ENCODE measurements around the gene SLC6A3. TPM values are rescaled to one million over a fixed set of nuclear protein-coding genes. Genes with fewer than 3 reads are reported as not detected.

The SLC6A3 gene
- total and polyA plus RNA-seq, 2 donors (not counting 3 experiments of a cell fraction or from before 2014, with no cell fraction given) = not detected

GRCh38 chr5:1409381-1410110 lies 35.7 kb downstream of the SLC6A3 start:
- ChIA-PET CTCF (no interaction called here), POLR2A (no interaction called here)
- H3K4me3 ChIP-seq (replicated peaks in 1 of 3; ENCODE audit: insufficient read depth in 1 of 3, low read depth in 1 of 3, low read length in 3 of 3) = no peak overlapping the region
- no peaks in the 10 kb centered on the region for H3K9me3 ChIP-seq (replicated peaks; ENCODE audit: control insufficient read depth, insufficient read depth, low read length)
- no peak for FAIRE-seq
- H3K9ac ChIP-seq (replicated peaks; ENCODE audit: extremely low read depth, insufficient read depth, low read length) = no peak overlapping the region
- no peaks in the 10 kb centered on the region for H3K79me2 ChIP-seq (ENCODE audit: control insufficient read depth, insufficient read depth, low read length)
- H3K36me3 ChIP-seq (ENCODE audit: control insufficient read depth in 2 of 2, extremely low read depth in 1 of 2, insufficient read depth in 2 of 2, low read length in 2 of 2) = no peaks in the 10 kb centered on the region
- H2AFZ ChIP-seq (ENCODE audit: low read depth, low read length) = no peak overlapping the region
- no peak overlapping the region for H3K4me2 ChIP-seq (ENCODE audit: insufficient read depth, low read length)
- no peak overlapping the region for H3K27ac ChIP-seq (ENCODE audit: insufficient read depth, low read depth, low read length)
- intact Hi-C loops (cut with micrococcal nuclease) (no loop called here), dilution Hi-C loops (cut with MboI; ENCODE audit: extremely low pct_ligation_motif_present, low sequenced_read_pairs) (no loop called here)
- H3K27me3 ChIP-seq (ENCODE audit: control insufficient read depth in 2 of 2, insufficient read depth in 2 of 2, low read length in 2 of 2) = no peaks in the 10 kb centered on the region
- H4K20me1 ChIP-seq (replicated peaks; ENCODE audit: control insufficient read depth, extremely low read depth, insufficient read depth, low read length) = no peaks in the 10 kb centered on the region
- BruUV-seq (replicated peaks) = no TSS peak
- TF ChIP-seq EZH2 (IDR thresholded peaks at IDR 0.05; ENCODE audit: borderline replicate concordance, low read depth, low read length, severe bottlenecking) (no peak), POLR2AphosphoS5 (IDR thresholded peaks at IDR 0.05; ENCODE audit: insufficient read depth, low read depth, low read length) (no peak), MAX (IDR thresholded peaks at IDR 0.05; ENCODE audit: insufficient read depth, insufficient read length) (no peak), CTCF (IDR thresholded peaks at IDR 0.05; ENCODE audit: extremely low read depth in 1 of 2, insufficient read depth in 1 of 2, low read depth in 1 of 2, low read length in 2 of 2) (no peak), POLR2A (IDR thresholded peaks at IDR 0.05; ENCODE audit: low read depth, low read length) (no peak), FOS (IDR thresholded peaks at IDR 0.05; ENCODE audit: borderline replicate concordance, insufficient read depth, low read length) (no peak), MYC (IDR thresholded peaks at IDR 0.05; ENCODE audit: low read depth, low read length) (no peak), GATA2 (IDR thresholded peaks at IDR 0.05; ENCODE audit: insufficient read depth, insufficient read length, low read depth, low read length) (no peak), JUN (IDR thresholded peaks at IDR 0.05; ENCODE audit: borderline replicate concordance, insufficient read depth, insufficient read length, low read depth) (no peak)
- DNase-seq (ENCODE audit: low read depth, low spot score) = peak; percentile 7
- no peaks in the 10 kb centered on the region for H3K4me1 ChIP-seq (ENCODE audit: control insufficient read depth, extremely low read depth, insufficient read depth, low read length)
- H3K9me1 ChIP-seq (replicated peaks; ENCODE audit: control insufficient read depth, extremely low read depth, insufficient read depth, low read length) = no peaks in the 10 kb centered on the region
